Stimulated activated CD4-positive, alpha-beta T cell treated with anti-CD3 and anti-CD28 coated beads, Interleukin-1b, Interleukin-23, amount 100 ng/mL, for 48 hours (primary cell): ENCODE data around the gene CHL1.

Experiments
- DNase-seq: peaks from one replicate; pipeline ENCODE4 v3.0.0-alpha.2; 2020

The CHL1 gene

GRCh38 chr3:196311-197148 lies at the start of gene CHL1:
CHL1 (plus strand) TSS chr3:196763; CDS start chr3:319777, 123,014 bp downstream.
- no peak for DNase-seq

GRCh38 chr3:151614-152189 lies 44.9 kb upstream of the CHL1 start:
- no peak for DNase-seq

GRCh38 chr3:159974-160373 lies 36.6 kb upstream of the CHL1 start:
- DNase-seq: no peak

DNA sequence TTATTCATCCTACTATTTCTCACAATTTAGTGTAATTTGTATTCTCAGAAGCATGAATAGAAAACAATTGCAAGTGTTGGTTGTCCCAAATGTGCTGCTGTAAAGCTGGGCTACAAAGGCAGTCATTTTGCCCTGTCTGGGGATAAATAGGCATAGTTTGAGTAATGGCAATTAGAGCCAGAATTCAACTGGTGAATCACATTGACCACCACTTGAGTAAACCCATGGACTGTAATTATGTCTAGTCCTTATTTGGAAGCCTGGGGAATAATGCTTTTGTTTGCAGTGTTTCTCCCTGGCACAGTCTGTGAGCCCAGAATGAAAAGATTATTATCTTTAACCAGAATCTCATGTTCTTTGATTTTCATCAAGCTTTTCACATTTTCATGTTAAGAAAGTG lies 30.5 kb upstream of the CHL1 start:
- no peak for DNase-seq

DNA sequence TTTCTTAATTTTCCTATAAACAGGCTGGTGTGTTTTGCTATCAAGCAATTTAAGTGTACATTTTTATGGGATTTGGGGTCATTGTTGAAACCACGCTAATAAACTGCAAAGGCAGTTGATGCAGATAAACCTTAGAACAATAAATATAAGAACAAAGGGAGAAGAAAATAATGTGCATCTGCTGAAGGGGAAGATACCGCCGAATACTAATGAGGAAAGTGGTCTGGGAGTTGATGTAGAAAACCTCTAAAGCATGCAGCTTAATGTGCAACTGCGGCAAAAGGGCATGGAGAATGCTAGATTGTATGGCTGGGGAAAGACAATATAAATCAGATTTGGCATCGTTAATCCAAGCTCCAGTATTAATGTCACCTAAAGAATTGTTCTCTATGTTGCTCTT lies 29.8 kb upstream of the CHL1 start:
- DNase-seq: no peak

DNA sequence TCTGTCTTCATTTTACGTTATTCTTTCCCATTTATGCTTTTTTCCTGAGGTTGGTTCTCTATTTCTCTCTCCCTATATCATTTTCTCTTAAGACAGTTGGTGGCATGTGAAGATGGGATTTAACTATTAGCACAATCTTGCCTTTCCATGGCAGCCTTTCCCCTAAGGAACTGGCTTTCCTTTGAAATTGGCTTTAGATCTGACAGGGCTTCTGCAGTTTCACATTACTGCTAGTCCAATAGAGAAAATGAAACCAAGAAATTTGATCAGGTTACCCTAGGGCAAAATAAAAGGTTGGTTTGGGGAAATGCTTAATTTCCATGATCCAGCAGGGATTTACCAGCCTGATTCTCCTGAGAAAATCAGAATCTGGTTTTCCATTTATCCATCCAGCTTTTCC lies 22.7 kb upstream of the CHL1 start:
- DNase-seq: no peak

GRCh38 chr3:184976-185375 lies 11.6 kb upstream of the CHL1 start:
- no peak for DNase-seq

DNA sequence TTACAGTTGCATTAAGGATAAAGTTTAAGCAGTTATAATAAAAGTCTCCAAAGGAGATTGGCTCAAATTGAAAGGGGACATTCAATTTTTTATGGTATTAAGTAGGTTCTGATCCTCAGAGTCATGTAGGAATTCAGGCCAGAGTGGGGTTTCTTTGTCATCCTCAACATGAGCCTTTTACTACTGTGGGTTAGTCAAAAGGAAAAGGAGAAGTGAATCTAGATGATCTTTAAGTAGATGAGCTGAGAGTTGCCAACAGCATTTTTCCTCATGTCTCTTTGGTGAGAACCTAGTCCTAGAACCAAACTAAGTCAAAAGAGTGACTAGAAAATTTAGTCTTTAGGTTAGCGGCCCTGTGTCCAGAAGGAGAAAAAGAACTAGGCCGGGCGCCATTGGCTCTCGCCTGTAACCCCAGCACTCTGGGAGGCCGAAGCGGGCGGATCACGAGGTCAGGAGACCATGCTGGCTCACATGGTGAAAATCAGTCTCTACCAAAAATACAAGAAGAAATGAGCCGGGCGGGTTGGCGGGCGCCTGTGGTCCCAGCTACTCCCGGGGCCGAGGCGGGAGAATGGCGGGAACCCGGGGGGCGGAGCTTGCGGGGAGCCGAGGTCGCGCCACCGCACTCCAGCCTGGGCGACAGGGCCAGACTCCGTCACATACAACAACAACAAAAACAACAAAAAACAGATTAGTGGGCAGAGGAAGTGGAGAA lies 4.2 kb upstream of the CHL1 start:
- DNase-seq: no peak

GRCh38 chr3:194001-194400 lies 2.6 kb upstream of the CHL1 start:
- no peak for DNase-seq

DNA sequence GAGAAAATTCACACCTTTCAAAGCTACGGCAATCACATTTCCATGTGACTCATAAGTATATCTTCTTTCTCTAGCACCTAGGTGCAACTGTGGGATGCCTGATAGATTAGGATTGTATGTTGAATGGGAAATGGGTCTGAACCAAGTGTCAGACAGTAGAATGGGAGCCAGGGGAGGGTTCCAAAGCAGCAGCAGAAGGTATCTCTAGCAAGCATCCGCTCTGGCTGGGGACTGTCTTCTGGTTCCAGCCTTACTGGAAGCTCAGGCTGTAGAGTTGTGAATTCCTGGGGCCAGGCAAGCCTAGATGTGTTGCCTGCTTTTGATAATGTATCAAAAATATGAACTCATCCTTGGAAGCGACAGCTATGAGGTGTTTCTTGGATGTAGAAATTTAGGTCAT lies 2.1 kb upstream of the CHL1 start:
- DNase-seq: no peak

GRCh38 chr3:195666-196065 lies 897 bp upstream of the CHL1 start:
- no peak for DNase-seq

- DNase-seq: no peak
Observed at GRCh38 chr3:197149-197827, 725 bp downstream of the CHL1 start.

DNA sequence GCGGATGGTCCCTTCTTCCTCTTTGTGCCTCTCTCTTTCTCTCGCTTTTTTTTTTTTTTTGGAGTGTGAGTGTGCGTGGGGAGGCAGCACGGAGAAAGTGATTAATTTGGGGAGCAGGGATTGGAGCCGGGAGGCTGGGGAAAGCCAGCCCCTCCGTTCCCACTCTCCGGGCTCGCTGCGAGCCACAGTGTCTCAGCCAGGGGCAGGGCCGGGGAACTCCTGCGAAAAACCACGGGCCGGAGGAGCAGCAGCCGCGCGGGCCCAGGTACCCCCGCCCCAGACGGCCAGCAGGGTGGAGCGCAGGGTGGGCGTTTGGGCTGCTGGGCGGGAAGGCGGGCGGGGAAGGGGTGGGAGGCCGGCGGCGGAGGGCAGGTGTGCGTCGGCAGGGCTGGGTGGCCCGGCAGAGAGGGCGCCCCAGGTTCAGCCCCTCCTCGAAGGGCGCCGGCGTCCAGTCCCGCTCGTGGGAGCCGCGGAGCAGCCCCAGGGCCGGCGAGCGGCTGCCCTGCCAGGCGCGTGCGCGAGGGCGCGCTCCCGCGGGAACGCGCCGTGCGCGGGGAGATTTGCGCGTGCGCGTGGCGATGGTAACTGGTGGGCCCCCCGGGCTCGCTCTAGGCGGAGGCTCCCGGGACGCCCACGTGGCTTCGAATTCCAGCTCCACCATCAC lies 1.4 kb downstream of the CHL1 start:
- DNase-seq: no peak

DNA sequence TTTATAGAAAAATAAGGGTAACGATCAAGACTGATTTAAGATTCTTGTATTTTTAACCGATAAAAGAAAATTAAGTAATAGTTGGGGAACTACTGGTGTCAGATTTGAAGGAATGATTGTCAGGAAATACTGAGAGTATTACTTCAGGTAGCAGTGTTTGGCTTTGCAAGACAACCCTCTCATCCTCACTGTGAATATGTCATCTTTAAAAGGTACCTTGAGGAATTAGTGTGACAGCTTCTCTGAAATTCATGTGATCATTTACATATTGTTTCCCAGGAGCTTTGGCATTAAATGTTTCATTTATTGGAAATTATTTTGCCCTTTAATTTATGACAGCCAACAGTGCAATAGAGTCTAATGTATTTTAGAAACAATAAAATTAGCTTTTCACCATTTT lies 3.3 kb downstream of the CHL1 start:
- no peak for DNase-seq

DNA sequence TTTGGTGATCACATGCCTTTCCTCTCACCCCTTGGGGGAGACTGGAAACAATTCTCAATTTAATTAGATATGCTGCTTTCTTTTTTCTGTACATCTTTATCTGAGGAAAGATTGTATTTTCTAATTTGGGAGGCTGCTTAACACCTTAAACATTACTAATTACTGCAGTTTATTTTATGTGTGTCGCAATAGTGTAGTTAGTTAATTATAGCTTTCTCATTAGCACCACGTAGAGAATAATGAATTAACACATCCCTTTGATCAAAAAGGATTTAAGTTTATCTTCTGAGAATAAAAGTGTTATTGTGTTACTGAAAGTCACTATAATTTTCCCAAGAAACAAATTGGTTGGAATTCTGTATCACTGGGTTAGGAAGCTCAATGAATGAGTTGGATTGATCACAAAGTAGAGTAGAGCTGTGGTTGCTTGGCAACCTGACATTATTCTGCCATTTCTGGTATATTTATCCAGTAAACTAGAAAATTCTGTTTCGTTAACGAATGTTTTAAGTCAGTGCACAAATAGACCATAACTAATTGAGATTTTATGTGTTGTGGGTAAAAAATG lies 4.3 kb downstream of the CHL1 start:
- no peak for DNase-seq

DNA sequence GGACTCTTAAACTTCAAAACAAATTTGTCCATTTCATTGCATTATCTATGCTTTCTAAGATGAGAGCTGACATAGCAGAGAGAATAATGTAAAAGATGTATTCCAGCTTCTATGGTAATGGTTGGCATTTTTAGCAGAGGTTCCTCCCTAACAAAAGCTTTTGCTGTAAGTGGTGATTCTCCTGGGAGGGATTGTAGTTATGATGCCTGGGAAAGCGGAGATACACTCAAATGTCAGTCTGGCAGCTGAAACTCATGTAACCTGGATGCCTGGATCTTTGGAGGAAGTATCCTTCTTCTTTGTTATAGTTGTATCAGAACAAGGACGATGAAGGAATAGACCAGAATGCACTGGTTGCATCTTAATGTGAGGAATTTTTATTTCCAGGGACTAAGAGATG lies 7.5 kb downstream of the CHL1 start:
- DNase-seq: no peak

DNA sequence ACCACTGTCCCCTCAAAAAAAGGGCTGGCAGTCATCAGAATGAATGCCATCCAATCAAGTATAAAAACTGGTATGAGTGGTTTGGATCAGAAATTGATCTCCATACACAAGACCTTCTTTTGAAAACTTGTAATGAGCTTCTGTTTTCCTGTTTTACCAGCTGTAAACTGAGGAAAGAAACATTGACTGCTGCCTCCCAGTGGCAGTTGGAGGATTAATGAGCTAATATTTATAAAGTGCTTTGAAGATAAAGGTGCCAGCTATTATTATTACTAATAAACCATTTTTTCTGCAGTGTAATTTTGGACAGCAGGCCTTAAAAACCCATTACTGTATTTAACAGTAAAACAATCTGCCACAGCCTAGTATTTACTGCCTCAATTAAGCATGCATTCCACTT lies 11.4 kb downstream of the CHL1 start:
- DNase-seq: no peak

GRCh38 chr3:210669-211068 lies 14.1 kb downstream of the CHL1 start:
- DNase-seq: no peak

GRCh38 chr3:212432-212831 lies 15.9 kb downstream of the CHL1 start:
- no peak for DNase-seq

DNA sequence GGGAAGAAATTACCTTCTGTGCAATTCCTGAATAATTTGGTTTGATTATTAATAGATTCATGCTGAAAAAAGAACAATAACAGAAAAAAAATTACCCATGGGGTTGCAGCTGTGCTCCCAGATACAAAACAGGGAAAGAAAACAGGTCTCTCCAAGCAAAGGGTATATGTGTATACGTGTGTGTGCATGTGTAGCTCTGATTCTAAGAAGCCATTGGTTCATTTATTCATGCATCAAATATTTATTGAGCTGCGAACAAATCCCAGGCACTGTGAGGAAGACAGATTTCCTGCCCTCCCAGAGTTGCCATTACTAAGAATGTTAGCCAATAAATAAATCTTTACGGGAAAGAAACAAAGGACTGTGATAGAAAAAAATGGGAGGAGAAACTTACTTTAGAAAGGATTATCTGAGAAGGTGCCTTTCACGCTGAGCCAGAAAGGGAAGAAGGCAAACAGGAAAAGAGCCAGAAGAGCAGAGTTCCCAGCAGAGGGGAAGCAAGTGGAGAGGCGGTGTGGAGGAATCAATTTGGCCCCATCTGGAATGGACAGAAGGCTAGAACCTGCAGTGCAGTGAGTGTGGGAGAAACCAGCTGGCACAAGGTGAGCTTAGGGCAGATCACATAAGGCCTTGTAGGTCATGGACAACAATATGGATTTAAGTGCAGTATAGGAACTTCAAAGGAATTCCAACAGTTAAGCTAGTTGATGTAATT lies 20.7 kb downstream of the CHL1 start:
- no peak for DNase-seq

DNA sequence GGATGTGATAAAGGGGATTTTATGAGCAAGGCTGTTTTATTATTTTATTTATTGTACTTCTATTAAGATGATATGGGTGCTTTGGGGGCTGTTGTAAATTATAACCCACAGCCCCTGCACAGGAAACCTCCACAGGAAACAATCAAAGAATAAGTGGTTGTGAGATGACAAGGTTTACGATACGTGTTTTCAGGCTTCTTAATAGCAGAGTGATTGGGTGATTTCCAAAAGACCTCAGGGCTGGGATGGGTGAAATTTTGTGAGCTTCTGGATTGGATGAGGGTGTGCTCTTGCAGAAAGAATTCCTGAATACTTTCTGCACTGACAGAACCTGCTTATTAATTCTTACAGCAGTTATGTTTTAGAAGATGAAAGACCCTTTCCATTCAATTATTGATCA lies 21.4 kb downstream of the CHL1 start:
- no peak for DNase-seq
